Erythroblast (primary cell): ENCODE measurements around the gene OXSR1.

Experiments
- DNase-seq, 2 experiments: peaks; one replicate each; lab custom pipeline; 2025; lab: John Stamatoyannopoulos, UW
- GATA1 ChIP-seq: IDR thresholded peaks from 2 replicates; pipeline ENCODE4 v1.6.1; 2011; ENCODE audit warnings: low read depth, mild to moderate bottlenecking, control low read depth, low read length, moderate library complexity
- POLR2A ChIP-seq: IDR thresholded peaks from 2 replicates; pipeline ENCODE4 v1.6.1; 2011; ENCODE audit warnings: mild to moderate bottlenecking, low read length

Gene OXSR1

GRCh38 chr3:38204599-38205471 is 39.5 kb downstream of the OXSR1 start:
- peak in 1 of 2 experiments; percentile 8 for DNase-seq
- TF ChIP-seq POLR2A (no peak), GATA1 (no peak)

GRCh38 chr3:38205472-38205805 is 40.1 kb downstream of the OXSR1 start:
- TF ChIP-seq GATA1 = no peak
- TF ChIP-seq POLR2A = no peak
- peak; percentile 33 to 35 for DNase-seq

- no peak for TF ChIP-seq GATA1
- no peak for TF ChIP-seq POLR2A
- DNase-seq = no peak
Measured at GRCh38 chr3:38207254-38208003, 42.1 kb downstream of the OXSR1 start.

- no peak for DNase-seq
Measured at GRCh38 chr3:38210141-38210757, 44.9 kb downstream of the OXSR1 start.

GRCh38 chr3:38212141-38212540 is 46.8 kb downstream of the OXSR1 start:
- DNase-seq = no peak
- TF ChIP-seq GATA1 = no peak
- TF ChIP-seq POLR2A = no peak

More at GRCh38 chr3:38210141-38210757, 44.9 kb downstream of the OXSR1 start:
- TF ChIP-seq GATA1 (no peak), POLR2A (no peak)

GRCh38 chr3:38214560-38214959 is 49.2 kb downstream of the OXSR1 start:
- TF ChIP-seq GATA1 (no peak), POLR2A (no peak)
- DNase-seq = no peak

GRCh38 chr3:38219609-38220197 is 54.4 kb downstream of the OXSR1 start:
- no peak for DNase-seq
- no peak for TF ChIP-seq GATA1
- TF ChIP-seq POLR2A = no peak

GRCh38 chr3:38221005-38221404 is 55.7 kb downstream of the OXSR1 start:
- TF ChIP-seq POLR2A (no peak), GATA1 (no peak)
- DNase-seq = no peak

GRCh38 chr3:38222032-38222634 is 56.8 kb downstream of the OXSR1 start:
- DNase-seq = peak; percentile 69 to 94
- TF ChIP-seq POLR2A (no peak), GATA1 (no peak)

- DNase-seq = no peak
- TF ChIP-seq GATA1 = no peak
- no peak for TF ChIP-seq POLR2A
Measured at GRCh38 chr3:38224357-38224756, 59.0 kb downstream of the OXSR1 start.

GRCh38 chr3:38226273-38226672 is 60.9 kb downstream of the OXSR1 start:
- DNase-seq = no peak
- TF ChIP-seq POLR2A = no peak
- TF ChIP-seq GATA1 = no peak

GRCh38 chr3:38227989-38228388 is 62.7 kb downstream of the OXSR1 start:
- DNase-seq = no peak
- no peak for TF ChIP-seq GATA1
- no peak for TF ChIP-seq POLR2A

- no peak for DNase-seq
- TF ChIP-seq POLR2A (no peak), GATA1 (no peak)
Measured at GRCh38 chr3:38229036-38229435, 63.7 kb downstream of the OXSR1 start.
